OCI-M2 (cell line): ENCODE measurements around the gene DYSF.

ENCODE experiments used
- DNase-seq: peaks from one replicate; lab custom pipeline; 2025; ENCODE audit not compliant: unreplicated experiment; lab: John Stamatoyannopoulos, UW

The DYSF gene

GRCh38 chr2:71498261-71498701 is 44.9 kb downstream of the DYSF start:
- DNase-seq = no peak

GRCh38 chr2:71499691-71500090 is 46.3 kb downstream of the DYSF start:
- no peak for DNase-seq

DNA sequence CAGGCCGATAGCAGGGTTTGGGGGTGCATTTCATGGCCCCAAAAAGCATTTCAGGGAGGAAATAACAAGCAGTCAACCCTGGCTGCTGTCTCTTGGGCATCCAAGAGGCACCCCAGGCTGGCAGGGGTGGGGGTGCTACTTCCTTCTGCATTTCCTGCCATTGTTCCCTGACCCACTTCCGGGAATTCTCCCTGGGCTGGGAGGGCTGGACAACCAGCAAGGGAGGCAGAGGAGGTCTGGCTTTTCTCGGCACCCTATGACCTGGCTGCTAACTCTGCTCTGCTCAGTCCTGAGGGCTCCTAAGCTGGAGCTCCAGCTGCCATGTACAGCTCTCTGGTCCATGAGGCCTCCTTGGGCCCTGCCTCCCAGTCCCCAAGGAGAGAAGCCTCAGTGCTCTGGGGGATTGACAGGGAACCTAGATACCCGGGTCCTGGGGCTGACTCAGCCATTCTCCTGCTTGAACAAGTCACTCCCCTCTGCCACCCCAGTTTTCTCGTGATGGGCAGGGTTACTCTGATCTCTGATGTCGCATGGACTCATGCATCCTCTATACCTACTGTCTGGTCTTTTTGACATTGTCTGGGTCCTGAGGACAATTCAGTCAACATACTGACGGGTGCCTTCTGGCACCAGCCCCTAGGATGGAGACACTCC is 47.2 kb downstream of the DYSF start:
- no peak for DNase-seq

GRCh38 chr2:71502941-71503738 is 49.8 kb downstream of the DYSF start:
- no peak for DNase-seq

- DNase-seq = no peak
Measured at GRCh38 chr2:71503837-71504236, 50.5 kb downstream of the DYSF start.

DNA sequence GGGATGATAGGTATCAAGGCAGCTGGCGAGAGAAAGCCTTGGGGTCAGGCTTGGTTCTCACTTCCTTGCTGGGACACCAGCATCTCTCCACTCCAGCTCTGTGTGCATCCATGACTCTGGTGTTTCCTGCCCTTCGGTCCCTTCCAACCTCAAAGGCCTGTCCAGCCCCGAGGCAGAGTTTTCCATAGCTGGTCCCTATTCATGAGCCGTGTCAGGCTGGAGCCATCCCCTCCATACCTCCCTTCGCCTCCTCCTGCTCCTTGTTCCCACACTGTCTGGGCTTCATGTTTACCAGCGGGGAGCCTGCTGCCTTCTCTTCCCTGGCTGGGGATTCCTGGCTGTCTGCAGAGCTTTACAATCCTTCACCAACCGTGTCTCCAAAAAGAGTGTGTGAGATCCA is 51.2 kb downstream of the DYSF start:
- no peak for DNase-seq

GRCh38 chr2:71505086-71505769 is 51.9 kb downstream of the DYSF start:
- no peak for DNase-seq

DNA sequence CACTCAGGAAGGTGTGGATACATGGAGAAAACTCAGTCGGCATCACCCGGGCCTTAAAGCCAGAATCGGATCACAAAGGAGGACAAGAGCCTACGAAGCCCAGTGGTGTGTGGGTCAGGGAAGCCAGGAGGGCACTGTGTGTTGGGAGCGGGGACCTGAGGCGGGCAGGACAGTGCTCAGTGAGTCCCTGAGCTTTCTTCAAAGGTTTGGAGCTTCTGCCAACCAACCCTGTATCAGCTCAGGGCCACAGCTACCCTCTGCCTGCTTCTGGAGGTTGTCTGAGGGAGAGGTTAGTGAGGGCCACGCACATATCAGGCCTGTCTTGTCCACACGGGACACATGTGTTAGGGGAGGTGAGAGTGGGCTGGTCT is 52.4 kb downstream of the DYSF start:
- no peak for DNase-seq

- DNase-seq = no peak
Measured at GRCh38 chr2:71506222-71507153, 53.1 kb downstream of the DYSF start.

DNA sequence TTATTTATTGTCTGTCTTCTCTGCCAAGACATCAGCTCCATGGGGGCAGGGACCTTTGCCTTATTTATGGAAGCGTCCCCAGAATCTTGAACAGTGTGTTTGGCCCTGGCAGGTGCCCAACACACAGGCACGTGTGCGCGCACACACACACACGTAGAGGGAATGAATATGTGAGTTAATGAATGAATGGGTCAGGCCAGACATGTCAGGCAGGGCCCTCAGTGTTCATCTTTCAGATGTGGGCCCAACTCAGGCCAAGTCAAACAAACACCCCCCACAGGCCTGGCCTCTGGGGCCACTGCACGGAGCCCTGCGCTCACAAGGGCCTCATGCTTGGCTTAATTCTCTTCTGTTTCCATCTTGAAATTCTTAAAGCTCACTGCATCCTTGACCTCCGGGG is 54.1 kb downstream of the DYSF start:
- no peak for DNase-seq

GRCh38 chr2:71510196-71510807 is 56.9 kb downstream of the DYSF start:
- peak; percentile 23 for DNase-seq

DNA sequence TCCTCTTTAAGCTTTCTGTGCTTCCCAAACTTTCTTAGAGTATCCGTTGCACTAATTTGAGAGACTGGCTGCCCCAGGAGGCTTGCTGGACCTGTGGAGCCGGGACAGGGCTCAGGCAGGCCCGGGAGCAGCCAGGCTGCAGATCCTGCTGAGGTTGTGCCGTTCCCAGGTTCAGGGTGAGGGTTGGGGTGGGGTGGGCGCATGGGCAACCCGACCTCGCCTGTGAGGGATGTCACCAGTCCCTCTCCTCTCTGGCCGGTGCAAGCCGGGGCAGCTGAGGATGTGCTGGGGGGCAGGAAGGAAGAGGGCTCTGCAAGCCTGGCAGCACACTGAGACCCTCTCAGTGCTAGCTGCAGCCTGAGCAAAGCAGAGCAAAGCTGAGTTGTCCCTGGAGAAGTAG is 57.6 kb downstream of the DYSF start:
- no peak for DNase-seq

DNA sequence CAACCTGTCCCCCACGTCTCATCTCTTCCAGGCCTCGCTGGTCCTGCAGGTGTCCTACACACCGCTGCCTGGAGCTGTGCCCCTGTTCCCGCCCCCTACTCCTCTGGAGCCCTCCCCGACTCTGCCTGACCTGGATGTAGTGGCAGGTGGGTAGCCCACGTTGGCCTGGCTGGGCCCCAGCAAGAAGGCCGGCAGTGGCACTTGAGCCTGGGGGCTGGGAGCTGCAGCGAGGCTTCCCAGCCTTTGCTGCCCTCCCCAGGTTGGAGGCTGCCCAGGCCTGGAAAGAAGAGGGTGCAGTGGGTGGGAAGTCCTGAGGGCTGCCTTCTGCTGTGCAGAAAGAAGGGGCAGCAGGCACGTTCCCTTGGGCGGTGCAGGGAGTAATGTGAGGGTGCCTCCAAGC is 58.4 kb downstream of the DYSF start:
- no peak for DNase-seq

DNA sequence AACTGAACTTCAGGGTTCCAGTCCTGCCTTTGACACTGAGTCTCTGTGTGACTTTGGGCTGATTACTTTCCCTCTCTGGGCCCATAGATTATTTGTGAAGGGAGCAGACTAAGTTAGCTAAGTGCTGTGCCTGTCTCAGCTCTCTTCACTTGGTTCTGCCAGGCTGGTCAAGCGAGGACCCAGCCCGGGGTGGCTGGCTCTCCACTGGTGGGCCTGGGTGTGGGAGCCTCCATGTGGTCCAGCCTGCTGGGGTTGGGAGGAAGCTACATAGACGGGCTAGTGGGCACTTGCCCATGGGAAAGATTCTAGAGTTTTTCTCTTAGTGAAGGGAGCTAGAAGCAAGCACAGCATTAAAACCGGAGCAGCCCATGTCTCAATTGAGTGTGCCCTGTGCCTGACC is 59.0 kb downstream of the DYSF start:
- no peak for DNase-seq

GRCh38 chr2:71513096-71513495 is 59.7 kb downstream of the DYSF start:
- DNase-seq = no peak

DNA sequence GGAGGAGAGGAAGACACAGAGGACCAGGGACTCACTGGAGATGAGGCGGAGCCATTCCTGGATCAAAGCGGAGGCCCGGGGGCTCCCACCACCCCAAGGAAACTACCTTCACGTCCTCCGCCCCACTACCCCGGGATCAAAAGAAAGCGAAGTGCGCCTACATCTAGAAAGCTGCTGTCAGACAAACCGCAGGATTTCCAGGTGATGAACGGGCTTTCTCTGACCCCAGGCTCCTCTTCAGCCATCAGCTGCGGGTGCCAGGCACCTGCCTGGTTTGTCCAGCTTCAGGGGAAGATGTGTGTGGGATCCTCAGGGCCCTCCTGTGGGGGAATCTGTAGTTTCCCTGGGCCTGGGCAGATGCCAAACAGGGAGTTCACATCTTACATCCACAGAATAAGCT is 60.4 kb downstream of the DYSF start:
- no peak for DNase-seq

GRCh38 chr2:71516253-71516888 is 63.0 kb downstream of the DYSF start:
- no peak for DNase-seq

GRCh38 chr2:71517851-71518250 is 64.5 kb downstream of the DYSF start:
- no peak for DNase-seq

- no peak for DNase-seq
Measured at GRCh38 chr2:71521436-71521950, 68.1 kb downstream of the DYSF start.

DNA sequence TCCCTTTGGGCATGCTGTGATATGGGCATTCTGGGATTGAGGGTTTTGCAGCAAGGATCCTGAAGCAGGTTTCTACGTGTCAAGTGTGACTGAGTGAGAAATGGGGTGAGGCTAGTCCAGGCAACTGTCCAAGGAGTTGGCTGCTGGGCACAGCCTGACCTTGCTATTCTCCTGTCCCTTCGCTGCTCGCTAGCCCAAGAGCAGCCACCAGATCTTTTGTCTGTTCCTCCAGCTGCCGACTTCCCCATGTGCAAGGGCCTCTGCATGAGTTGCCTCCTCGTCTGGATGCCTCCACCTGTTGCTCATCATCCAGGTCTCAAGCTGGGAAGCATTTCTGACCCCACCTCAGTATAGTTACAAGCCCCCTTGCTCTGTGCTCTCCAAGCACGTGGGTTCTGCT is 71.1 kb downstream of the DYSF start:
- no peak for DNase-seq
